ENCODE data around the gene HSD17B2.

DNA sequence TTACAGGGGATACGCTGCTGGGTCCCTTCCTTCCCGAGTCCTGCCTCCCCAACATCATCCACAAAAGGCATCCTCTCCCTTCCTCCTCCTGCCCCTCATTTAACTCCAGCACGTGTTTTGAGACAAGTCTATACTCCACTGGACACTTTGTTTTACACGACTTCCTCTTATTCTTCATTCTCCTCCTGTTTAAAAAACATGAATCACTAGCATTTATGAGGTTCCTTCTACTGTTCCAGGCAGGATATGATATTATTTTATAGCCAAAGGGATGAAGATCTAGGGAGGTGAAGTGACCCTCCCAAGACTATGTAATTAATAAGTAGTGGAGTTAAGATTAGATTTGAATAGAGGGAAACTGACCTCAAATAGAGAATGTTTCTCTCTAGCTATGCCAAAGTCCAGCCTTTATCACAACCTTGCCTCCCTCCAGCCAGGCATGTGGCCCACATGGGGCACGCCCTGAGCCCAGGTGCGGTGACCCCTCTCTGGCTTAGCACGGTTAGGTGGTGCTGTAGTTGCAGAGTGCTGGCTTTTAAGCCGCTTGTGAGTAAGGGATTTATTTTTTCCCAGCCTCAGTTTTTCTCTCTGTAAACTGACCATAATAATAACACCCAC is 1.3 kb upstream of the HSD17B2 start:
- TF ChIP-seq POLR2AphosphoS5 (IDR thresholded peaks at IDR 0.05; ENCODE audit: borderline replicate concordance, low read depth, low read length), result no peak
- no peak for TF ChIP-seq EZH2 (IDR thresholded peaks at IDR 0.05)
- TF ChIP-seq FOXP2 (optimal IDR thresholded peaks at IDR 0.05; ENCODE audit: control extremely low read depth, extremely low read length, insufficient read depth), result no peak

Measured in SK-N-MC (cell line).